BJ (cell line): ENCODE results near the gene FAM89B. TPM values are rescaled to one million over a fixed set of nuclear protein-coding genes. Genes with fewer than 3 reads are reported as not detected.

Experiments used
- CTCF ChIA-PET: fragments of 350-600 bp; formaldehyde crosslinking; extraction: SDS; loops from one replicate; lab custom pipeline; 2021; ENCODE audit warnings: antibody characterized with exemption, inconsistent platforms; lab: Yijun Ruan, JAX
- POLR2A ChIA-PET: fragments of 300-600 bp; sonication (Branson Sonifier 250); formaldehyde crosslinking; extraction: SDS; loops from one replicate; lab custom pipeline; 2021; ENCODE audit warnings: antibody characterized with exemption; lab: Charles Lee
- DNase-seq: peaks from one replicate; pipeline ENCODE4 v3.0.0-alpha.2; 2011; ENCODE audit warnings: low read depth
- H3K27me3 ChIP-seq: 2 replicates; pipeline ENCODE4 v1.6.0; 2011; ENCODE audit warnings: low read length; ENCODE audit not compliant: control insufficient read depth, insufficient read depth
- H3K36me3 ChIP-seq: 2 replicates; pipeline ENCODE4 v1.5.1; 2011; ENCODE audit warnings: low read length; ENCODE audit not compliant: control insufficient read depth, insufficient read depth
- H3K4me3 ChIP-seq: 2 replicates; pipeline ENCODE4 v1.5.1; 2011; ENCODE audit warnings: low read depth, mild to moderate bottlenecking, control low read depth, low read length
- CTCF ChIP-seq: IDR thresholded peaks from 2 replicates; pipeline ENCODE4 v1.5.1; 2011; ENCODE audit warnings: low read depth, mild to moderate bottlenecking, control low read depth, inconsistent platforms, low read length, moderate library complexity; ENCODE audit not compliant: insufficient read depth
- polyA plus RNA-seq: library from polyadenylated mRNA; depleted of rRNA; stranded (reverse); fragments of >200 nt; gene quantifications from 2 replicates; pipeline ENCODE4 v1.2.3, GENCODE V29; 2011

Gene FAM89B
- polyA plus RNA-seq, 1 experiment: 56.9 TPM

- CTCF ChIA-PET: interaction anchor here (1.3 kb wide), 1 partner anchor 46 kb away, joined by 3 read pairs; no protein-coding TSS in a partner anchor
- H3K36me3 ChIP-seq: peaks cover 65% of the 10 kb centered on the region
- POLR2A ChIA-PET: no interaction called here
- DNase-seq: no peak
- no peaks in the 10 kb centered on the region for H3K27me3 ChIP-seq
- H3K4me3 ChIP-seq: no peak overlapping the region
- TF ChIP-seq CTCF: no peak
These were observed 24.8 kb upstream of the FAM89B start for GRCh38 chr11:65547446-65548125.

GRCh38 chr11:65548395-65548794 lies 23.9 kb upstream of the FAM89B start:
- CTCF ChIA-PET: interaction anchor here (0.6 to 1.3 kb wide), 2 partner anchors 28 to 45 kb away, joined by 3 read pairs; no protein-coding TSS in a partner anchor
- no peak for TF ChIP-seq CTCF
- POLR2A ChIA-PET: no interaction called here

GRCh38 chr11:65549096-65549495 lies 23.2 kb upstream of the FAM89B start:
- Histone ChIP-seq H3K4me3 (no peak overlapping the region), H3K27me3 (no peaks in the 10 kb centered on the region), H3K36me3 (peaks cover 64% of the 10 kb centered on the region)
- DNase-seq: no peak
- no peak for TF ChIP-seq CTCF
- ChIA-PET CTCF (interaction anchor here (1.3 kb wide), 1 partner anchor 44 kb away, joined by 3 read pairs; no protein-coding TSS in a partner anchor), POLR2A (no interaction called here)

More at GRCh38 chr11:65548395-65548794, 23.9 kb upstream of the FAM89B start:
- DNase-seq: no peak
- H3K4me3 ChIP-seq: no peak overlapping the region
- H3K27me3 ChIP-seq: no peaks in the 10 kb centered on the region
- H3K36me3 ChIP-seq: peaks cover 65% of the 10 kb centered on the region

DNA sequence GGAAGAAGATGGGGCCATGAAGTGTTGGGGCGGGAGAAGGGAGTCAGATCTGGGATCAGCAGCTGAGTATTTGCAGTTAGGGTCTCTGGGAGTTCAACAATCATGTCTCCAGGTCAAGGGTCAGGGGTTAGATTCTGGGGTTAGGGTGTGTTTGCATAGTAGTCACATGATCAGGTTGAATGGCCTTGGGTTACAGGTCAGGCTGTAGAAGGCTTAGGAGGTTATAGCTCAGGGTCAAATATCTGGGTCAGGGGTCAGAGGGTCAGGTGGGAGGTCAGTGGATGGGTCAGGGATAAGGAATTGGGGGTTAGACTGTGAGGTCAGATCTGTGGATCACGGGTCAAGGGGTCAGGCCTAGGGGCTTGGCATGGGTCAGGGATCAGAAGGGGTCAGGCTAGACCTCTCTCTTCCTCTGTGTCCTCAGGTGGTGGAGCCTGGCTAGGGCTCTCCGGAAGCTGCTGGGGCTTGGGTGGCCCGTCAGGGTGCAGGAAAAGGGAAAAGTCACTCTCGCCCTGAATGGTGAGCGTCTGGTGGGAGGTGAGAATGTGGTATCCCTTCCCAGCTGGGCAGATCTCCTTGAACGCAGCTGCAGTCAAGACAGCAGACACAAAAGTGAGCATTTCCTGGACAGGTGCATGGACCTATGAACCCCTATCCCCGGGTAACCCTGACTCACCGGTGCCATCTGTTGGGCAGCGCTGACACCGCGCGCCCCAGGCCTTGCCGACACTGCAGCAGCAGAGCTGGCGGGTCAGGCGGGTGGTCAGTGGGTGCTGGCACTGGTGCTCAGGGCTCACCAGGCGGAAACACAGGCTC lies 20.6 kb upstream of the FAM89B start:
- Histone ChIP-seq H3K36me3 (peaks cover 47% of the 10 kb centered on the region), H3K27me3 (no peaks in the 10 kb centered on the region), H3K4me3 (no peak overlapping the region)
- peak; percentile 53 for TF ChIP-seq CTCF
- ChIA-PET CTCF (interaction anchor here (0.7 to 3.4 kb wide), 7 partner anchors 10 to 34 kb away, joined by 3 to 25 read pairs (median 3); partner anchors contain the start of genes FAM89B, SCYL1 and ZNRD2), POLR2A (no interaction called here)
- DNase-seq: no peak
